Measurements from ENCODE around the gene UBA52.

- no peak for TF ChIP-seq ARNT (IDR thresholded peaks at IDR 0.05)
- no peak for TF ChIP-seq SUZ12 (IDR thresholded peaks at IDR 0.05)
- no peak for TF ChIP-seq HDGF (IDR thresholded peaks at IDR 0.05; ENCODE audit: borderline replicate concordance)
- TF ChIP-seq NFRKB (IDR thresholded peaks at IDR 0.05) = no peak
- no peak for TF ChIP-seq ZNF384 (IDR thresholded peaks at IDR 0.05)
- TF ChIP-seq BHLHE40 (IDR thresholded peaks at IDR 0.05; ENCODE audit: borderline replicate concordance) = no peak
- no peak for TF ChIP-seq PKNOX1 (IDR thresholded peaks at IDR 0.05)
- no peak for TF ChIP-seq ELF4 (IDR thresholded peaks at IDR 0.05)
- TF ChIP-seq FOXK2 (IDR thresholded peaks at IDR 0.05) = no peak
- TF ChIP-seq FOXM1 (IDR thresholded peaks at IDR 0.05; ENCODE audit: borderline replicate concordance) = no peak
- no peak for TF ChIP-seq TARDBP (IDR thresholded peaks at IDR 0.05)
- TF ChIP-seq SP1 (IDR thresholded peaks at IDR 0.05) = no peak
These were observed 22.6 kb downstream of the UBA52 start for GRCh38 chr19:18594096-18594823.

All from HEK293T (cell line).